Liver (tissue), 9 donors: ENCODE measurements around the gene CACNA1B. TPM values are rescaled to one million over a fixed set of nuclear protein-coding genes. Genes with fewer than 3 reads are reported as not detected.

Experiments
- DNase-seq: peaks from one replicate; pipeline ENCODE4 v3.0.0-alpha.2; 2017; ENCODE audit warnings: low spot score
- H3K27ac ChIP-seq, 2 donors: one replicate each; pipeline ENCODE4 v1.7.0; 2013; ENCODE audit warnings: inconsistent platforms in 2 of 2, low read length in 2 of 2, control low read depth in 1 of 2, low read depth in 1 of 2, mild to moderate bottlenecking in 1 of 2
- H3K27me3 ChIP-seq, 4 donors: one replicate each; pipeline versions ENCODE4 v1.6.1 to v1.7.0; 2013; ENCODE audit warnings: low read length in 3 of 4, inconsistent platforms in 1 of 4, mild to moderate bottlenecking in 1 of 4, moderate library complexity in 1 of 4; ENCODE audit not compliant: control insufficient read depth in 4 of 4, insufficient read depth in 4 of 4
- H3K36me3 ChIP-seq, 4 donors: one replicate each; pipeline versions ENCODE4 v1.6.1 to v1.7.0; 2013; ENCODE audit warnings: low read length in 3 of 4, mild to moderate bottlenecking in 3 of 4, low read depth in 1 of 4, moderate library complexity in 1 of 4; ENCODE audit not compliant: control insufficient read depth in 4 of 4, insufficient read depth in 3 of 4
- H3K4me1 ChIP-seq, 4 donors: one replicate each; pipeline versions ENCODE4 v1.6.1 to v1.7.0; 2013; ENCODE audit warnings: low read length in 3 of 4, mild to moderate bottlenecking in 3 of 4, moderate library complexity in 1 of 4; ENCODE audit not compliant: control insufficient read depth in 4 of 4, insufficient read depth in 4 of 4
- H3K4me3 ChIP-seq, 3 donors: one replicate each; pipeline versions ENCODE4 v1.6.1 to v1.7.0; 2013; ENCODE audit warnings: low read length in 3 of 3, control low read depth in 1 of 3, low read depth in 1 of 3, mild to moderate bottlenecking in 1 of 3
- H3K9ac ChIP-seq, 2 donors: one replicate each; pipeline ENCODE4 v1.7.0; 2013; ENCODE audit warnings: low read length in 2 of 2, mild to moderate bottlenecking in 2 of 2, moderate library complexity in 2 of 2, control low read depth in 1 of 2, low read depth in 1 of 2
- H3K9me3 ChIP-seq, 4 donors: one replicate each; pipeline versions ENCODE4 v1.6.1 to v1.7.0; 2013; ENCODE audit warnings: low read length in 3 of 4; ENCODE audit not compliant: control insufficient read depth in 4 of 4
- CTCF ChIP-seq: fragments of 150-350 bp; IDR thresholded peaks from 2 replicates; pipeline ENCODE4 v1.5.1; 2017; ENCODE audit warnings: improper control_type of control experiment, low read depth, low read length; ENCODE audit not compliant: missing input control
- EGR1 ChIP-seq, 2 donors: IDR thresholded peaks; 2 replicates each; pipeline ENCODE4 v1.6.1; 2016 to 2018; ENCODE audit warnings: antibody characterized with exemption in 2 of 2, low read depth in 2 of 2
- FOXA2 ChIP-seq: IDR thresholded peaks from 2 replicates; pipeline ENCODE4 v1.6.1; 2016; ENCODE audit warnings: antibody characterized with exemption
- GABPA ChIP-seq, 2 donors: IDR thresholded peaks in 1 of 2; conservative IDR thresholded peaks in 1 of 2; 2 replicates each; pipeline ENCODE4 v1.6.1; 2016; ENCODE audit warnings: antibody characterized with exemption in 2 of 2, mild to moderate bottlenecking in 1 of 2, moderate library complexity in 1 of 2
- HNF4A ChIP-seq, 2 donors: conservative IDR thresholded peaks; 2 replicates each; pipeline ENCODE4 v1.6.1; 2016; ENCODE audit warnings: antibody characterized with exemption in 2 of 2, mild to moderate bottlenecking in 2 of 2
- HNF4G ChIP-seq: IDR thresholded peaks from 2 replicates; pipeline ENCODE4 v1.6.1; 2016; ENCODE audit warnings: antibody characterized with exemption
- JUND ChIP-seq, 2 donors: IDR thresholded peaks; 2 replicates each; pipeline ENCODE4 v1.6.1; 2016; ENCODE audit warnings: antibody characterized with exemption in 2 of 2
- NR2F2 ChIP-seq: IDR thresholded peaks from 2 replicates; pipeline ENCODE4 v1.6.1; 2016; ENCODE audit warnings: antibody characterized with exemption
- RAD21 ChIP-seq, 2 donors: IDR thresholded peaks; 2 replicates each; pipeline ENCODE4 v1.6.1; 2016; ENCODE audit warnings: antibody characterized with exemption in 2 of 2, mild to moderate bottlenecking in 2 of 2
- RXRA ChIP-seq, 2 donors: IDR thresholded peaks; 2 replicates each; pipeline ENCODE4 v1.6.1; 2017 to 2018; ENCODE audit warnings: antibody characterized with exemption in 2 of 2, mild to moderate bottlenecking in 1 of 2
- SP1 ChIP-seq: IDR thresholded peaks from 2 replicates; pipeline ENCODE4 v1.6.1; 2018; ENCODE audit warnings: antibody characterized with exemption, mild to moderate bottlenecking
- TAF1 ChIP-seq: conservative IDR thresholded peaks from 2 replicates; pipeline ENCODE4 v1.6.1; 2016; ENCODE audit warnings: antibody characterized with exemption, mild to moderate bottlenecking
- YY1 ChIP-seq: IDR thresholded peaks from 2 replicates; pipeline ENCODE4 v1.6.1; 2016; ENCODE audit warnings: antibody characterized with exemption, mild to moderate bottlenecking
- WGBS: extraction: QIAGEN DNeasy Blood & Tissue Kit; methylation state at CpG from one replicate; pipeline ENCODE4 v1.1.7; 2013; 5-methylcytosine and 5-hydroxymethylcytosine counted together
- polyA plus RNA-seq, 2 donors: library from polyadenylated mRNA; stranded (reverse) in 1 of 2; unstranded in 1 of 2; fragments of 200-250 nt in 1 of 2; fragments of >200 nt in 1 of 2; fragmentation: Nextera tagmentation in 1 of 2; extraction: Ambion mirVana in 1 of 2; gene quantifications; one replicate each; pipeline versions ENCODE4 v1.2.1 to v1.2.3, GENCODE V29; 2013 to 2015
- total RNA-seq, 2 donors: library from RNA; depleted of rRNA; stranded (reverse); fragments of >200 nt; gene quantifications; one replicate each; pipeline ENCODE4 v1.2.3, GENCODE V29; 2014
- TF ChIP-seq, protein P1 (sequence below): IDR thresholded peaks from 2 replicates; pipeline ENCODE4 v1.6.1; 2016; ENCODE audit warnings: antibody characterized with exemption
- TF ChIP-seq, protein P2 (sequence below): IDR thresholded peaks from 2 replicates; pipeline ENCODE4 v1.6.1; 2016; ENCODE audit warnings: antibody characterized with exemption
- TF ChIP-seq, protein P3 (sequence below): IDR thresholded peaks from 2 replicates; pipeline ENCODE4 v1.6.1; 2016; ENCODE audit warnings: antibody characterized with exemption, mild to moderate bottlenecking
- donor health status: healthy.
- donor health status: healthy.
- donor health status: healthy.
- donor health status: healthy.
- donor health status: healthy.

The CACNA1B gene
- total and polyA plus RNA-seq, 4 donors = under 0.01 to 0.05 TPM; not detected in 2

GRCh38 chr9:137967280-137967953 is 89.8 kb downstream of the CACNA1B start:
- Histone ChIP-seq H3K9ac (no peak overlapping the region), H3K27me3 (no peaks in the 10 kb centered on the region), H3K36me3 (no peaks in the 10 kb centered on the region), H3K4me3 (no peak overlapping the region), H3K4me1 (no peaks in the 10 kb centered on the region), H3K9me3 (no peaks in the 10 kb centered on the region), H3K27ac (no peak overlapping the region)
- DNase-seq = no peak
- 80% methylated on average over 17 of the region's 17 CpGs for WGBS
- no peak for TF ChIP-seq RAD21 (IDR thresholded peaks at IDR 0.05)
- TF ChIP-seq YY1 = no peak
- TF ChIP-seq NR2F2 = no peak
- TF ChIP-seq HNF4A (conservative IDR thresholded peaks at IDR 0.05) = no peak

DNA sequence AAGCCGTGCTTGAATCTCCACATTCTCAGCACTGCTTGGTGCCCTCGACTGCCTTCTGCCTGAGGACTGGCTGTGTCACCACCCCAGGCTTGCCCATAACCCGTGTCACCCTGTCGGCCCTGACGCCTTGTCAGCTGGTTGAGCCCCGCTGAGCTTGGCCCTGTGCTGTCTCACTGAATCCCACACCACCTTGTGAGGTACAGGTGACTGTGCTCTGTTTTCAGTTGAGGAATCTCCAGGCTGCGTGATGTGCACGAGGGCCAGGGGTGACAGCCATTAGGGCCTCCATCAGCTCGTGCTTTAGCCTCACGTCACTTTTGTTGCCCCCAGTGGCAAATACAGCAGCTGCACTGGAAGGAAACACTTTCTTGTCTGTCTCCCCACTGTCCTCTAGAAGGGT is 90.7 kb downstream of the CACNA1B start:
- TF ChIP-seq CTCF = no peak
- Histone ChIP-seq H3K27ac (no peak overlapping the region), H3K9me3 (no peaks in the 10 kb centered on the region), H3K9ac (no peak overlapping the region), H3K4me3 (no peak overlapping the region), H3K27me3 (no peaks in the 10 kb centered on the region), H3K4me1 (no peaks in the 10 kb centered on the region), H3K36me3 (no peaks in the 10 kb centered on the region)
- 79% methylated on average over 10 of the region's 10 CpGs for WGBS
- DNase-seq = no peak

DNA sequence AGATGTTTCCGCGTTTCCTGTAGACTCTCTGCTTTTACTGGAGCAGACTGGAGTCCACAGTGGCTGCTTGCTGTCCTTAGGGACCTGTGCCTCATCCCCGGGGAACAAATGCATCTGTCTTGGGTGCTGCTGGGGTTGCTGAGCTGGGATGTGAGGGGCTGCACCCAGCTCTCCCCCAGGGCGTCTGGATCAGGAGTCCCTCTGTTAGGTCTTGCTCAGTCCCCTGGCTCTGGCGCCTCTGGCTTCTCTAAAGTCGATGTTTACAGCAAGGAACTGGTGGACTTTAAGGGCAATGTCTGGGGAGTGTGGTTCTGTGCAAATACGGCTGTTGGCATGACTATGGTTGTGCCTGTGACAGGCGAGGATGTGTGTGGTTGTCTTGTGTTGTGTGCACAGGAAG is 91.4 kb downstream of the CACNA1B start:
- Histone ChIP-seq H3K27ac (no peak overlapping the region), H3K9me3 (no peaks in the 10 kb centered on the region), H3K4me1 (no peaks in the 10 kb centered on the region), H3K36me3 (no peaks in the 10 kb centered on the region), H3K4me3 (no peak overlapping the region), H3K9ac (no peak overlapping the region), H3K27me3 (no peaks in the 10 kb centered on the region)
- TF ChIP-seq HNF4G (no peak), CTCF (no peak), GABPA (IDR thresholded peaks at IDR 0.05 in 1 of 2, conservative IDR thresholded peaks at IDR 0.05 in 1 of 2) (no peak), NR2F2 (no peak), RAD21 (IDR thresholded peaks at IDR 0.05) (no peak), EGR1 (IDR thresholded peaks at IDR 0.05; ENCODE audit: low read depth in 2 of 2) (no peak), TAF1 (no peak), FOXA2 (no peak), RXRA (IDR thresholded peaks at IDR 0.05) (no peak), HNF4A (conservative IDR thresholded peaks at IDR 0.05) (no peak), SP1 (no peak), YY1 (no peak), JUND (IDR thresholded peaks at IDR 0.05) (no peak)
- TF ChIP-seq, protein P1, sequence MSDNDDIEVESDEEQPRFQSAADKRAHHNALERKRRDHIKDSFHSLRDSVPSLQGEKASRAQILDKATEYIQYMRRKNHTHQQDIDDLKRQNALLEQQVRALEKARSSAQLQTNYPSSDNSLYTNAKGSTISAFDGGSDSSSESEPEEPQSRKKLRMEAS = no peak
- TF ChIP-seq, protein P2, sequence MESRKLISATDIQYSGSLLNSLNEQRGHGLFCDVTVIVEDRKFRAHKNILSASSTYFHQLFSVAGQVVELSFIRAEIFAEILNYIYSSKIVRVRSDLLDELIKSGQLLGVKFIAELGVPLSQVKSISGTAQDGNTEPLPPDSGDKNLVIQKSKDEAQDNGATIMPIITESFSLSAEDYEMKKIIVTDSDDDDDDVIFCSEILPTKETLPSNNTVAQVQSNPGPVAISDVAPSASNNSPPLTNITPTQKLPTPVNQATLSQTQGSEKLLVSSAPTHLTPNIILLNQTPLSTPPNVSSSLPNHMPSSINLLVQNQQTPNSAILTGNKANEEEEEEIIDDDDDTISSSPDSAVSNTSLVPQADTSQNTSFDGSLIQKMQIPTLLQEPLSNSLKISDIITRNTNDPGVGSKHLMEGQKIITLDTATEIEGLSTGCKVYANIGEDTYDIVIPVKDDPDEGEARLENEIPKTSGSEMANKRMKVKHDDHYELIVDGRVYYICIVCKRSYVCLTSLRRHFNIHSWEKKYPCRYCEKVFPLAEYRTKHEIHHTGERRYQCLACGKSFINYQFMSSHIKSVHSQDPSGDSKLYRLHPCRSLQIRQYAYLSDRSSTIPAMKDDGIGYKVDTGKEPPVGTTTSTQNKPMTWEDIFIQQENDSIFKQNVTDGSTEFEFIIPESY = no peak
- TF ChIP-seq, protein P3, sequence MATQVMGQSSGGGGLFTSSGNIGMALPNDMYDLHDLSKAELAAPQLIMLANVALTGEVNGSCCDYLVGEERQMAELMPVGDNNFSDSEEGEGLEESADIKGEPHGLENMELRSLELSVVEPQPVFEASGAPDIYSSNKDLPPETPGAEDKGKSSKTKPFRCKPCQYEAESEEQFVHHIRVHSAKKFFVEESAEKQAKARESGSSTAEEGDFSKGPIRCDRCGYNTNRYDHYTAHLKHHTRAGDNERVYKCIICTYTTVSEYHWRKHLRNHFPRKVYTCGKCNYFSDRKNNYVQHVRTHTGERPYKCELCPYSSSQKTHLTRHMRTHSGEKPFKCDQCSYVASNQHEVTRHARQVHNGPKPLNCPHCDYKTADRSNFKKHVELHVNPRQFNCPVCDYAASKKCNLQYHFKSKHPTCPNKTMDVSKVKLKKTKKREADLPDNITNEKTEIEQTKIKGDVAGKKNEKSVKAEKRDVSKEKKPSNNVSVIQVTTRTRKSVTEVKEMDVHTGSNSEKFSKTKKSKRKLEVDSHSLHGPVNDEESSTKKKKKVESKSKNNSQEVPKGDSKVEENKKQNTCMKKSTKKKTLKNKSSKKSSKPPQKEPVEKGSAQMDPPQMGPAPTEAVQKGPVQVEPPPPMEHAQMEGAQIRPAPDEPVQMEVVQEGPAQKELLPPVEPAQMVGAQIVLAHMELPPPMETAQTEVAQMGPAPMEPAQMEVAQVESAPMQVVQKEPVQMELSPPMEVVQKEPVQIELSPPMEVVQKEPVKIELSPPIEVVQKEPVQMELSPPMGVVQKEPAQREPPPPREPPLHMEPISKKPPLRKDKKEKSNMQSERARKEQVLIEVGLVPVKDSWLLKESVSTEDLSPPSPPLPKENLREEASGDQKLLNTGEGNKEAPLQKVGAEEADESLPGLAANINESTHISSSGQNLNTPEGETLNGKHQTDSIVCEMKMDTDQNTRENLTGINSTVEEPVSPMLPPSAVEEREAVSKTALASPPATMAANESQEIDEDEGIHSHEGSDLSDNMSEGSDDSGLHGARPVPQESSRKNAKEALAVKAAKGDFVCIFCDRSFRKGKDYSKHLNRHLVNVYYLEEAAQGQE = no peak
- WGBS = 62% methylated on average over 8 of the region's 8 CpGs
- peak; percentile 26 for DNase-seq
